Calu3 (cell line): Measurements from ENCODE around the gene PTPRE. TPM values are rescaled to one million over a fixed set of nuclear protein-coding genes. Genes with fewer than 3 reads are reported as not detected.

ENCODE experiments used
- BruUV-seq: library from RNA; stranded (reverse); fragments of 400-500 nt; replicated peaks from 2 replicates; lab custom pipeline; 2021; lab: Mats Ljungman, UMichigan
- CTCF ChIA-PET: fragments of 300-600 bp; sonication (Branson Sonifier 250); formaldehyde crosslinking; loops from one replicate; lab custom pipeline; 2022; ENCODE audit warnings: antibody characterized with exemption; lab: Charles Lee
- DNase-seq: peaks from one replicate; pipeline ENCODE4 v3.0.0; 2022
- H3K27ac Mint-ChIP-seq: one replicate; pipeline ENCODE4 v1.8.0; 2022; ENCODE audit warnings: mixed read lengths; ENCODE audit not compliant: unreplicated experiment
- H3K27me3 Mint-ChIP-seq: one replicate; pipeline ENCODE4 v1.8.0; 2022; ENCODE audit warnings: mixed read lengths; ENCODE audit not compliant: unreplicated experiment
- H3K36me3 Mint-ChIP-seq: one replicate; pipeline ENCODE4 v1.8.0; 2022; ENCODE audit warnings: mild to moderate bottlenecking, moderate library complexity, mixed read lengths; ENCODE audit not compliant: insufficient read depth, unreplicated experiment
- H3K4me1 Mint-ChIP-seq: one replicate; pipeline ENCODE4 v1.8.0; 2022; ENCODE audit warnings: mild to moderate bottlenecking, low read depth, mixed read lengths; ENCODE audit not compliant: unreplicated experiment
- H3K4me3 Mint-ChIP-seq: one replicate; pipeline ENCODE4 v1.8.0; 2022; ENCODE audit warnings: mild to moderate bottlenecking, low read depth, moderate library complexity, mixed read lengths; ENCODE audit not compliant: unreplicated experiment
- H3K9me3 Mint-ChIP-seq: one replicate; pipeline ENCODE4 v1.8.0; 2022; ENCODE audit warnings: low read depth, mixed read lengths; ENCODE audit not compliant: unreplicated experiment
- CTCF ChIP-seq: fragments of 200-600 bp; IDR thresholded peaks from one replicate; pipeline ENCODE4 v1.8.0; 2022; ENCODE audit warnings: antibody characterized with exemption; ENCODE audit not compliant: unreplicated experiment
- intact Hi-C: fragments of 100-400 bp; cut with micrococcal nuclease; formaldehyde crosslinking; loops from one replicate; pipeline ENCODE4 v1.10.0; 2022; ENCODE audit not compliant: unreplicated experiment
- total RNA-seq: library from RNA; stranded (reverse); gene quantifications from 2 replicates; pipeline ENCODE4 v1.2.3, GENCODE V29; 2022

Gene PTPRE
- total RNA-seq, 1 experiment from 2014 or later: 7.6 TPM

GRCh38 chr10:128058750-128059134 is 151.8 kb downstream of the PTPRE start:
- TF ChIP-seq CTCF: no peak
- no peaks in the 10 kb centered on the region for H3K9me3 Mint-ChIP-seq
- no TSS peak for BruUV-seq
- H3K27me3 Mint-ChIP-seq: no peaks in the 10 kb centered on the region
- intact Hi-C loops: no loop called here
- no peak for DNase-seq
- no peaks in the 10 kb centered on the region for H3K4me1 Mint-ChIP-seq
- H3K27ac Mint-ChIP-seq: no peak overlapping the region
- no peak overlapping the region for H3K4me3 Mint-ChIP-seq
- peaks cover 4% of the 10 kb centered on the region for H3K36me3 Mint-ChIP-seq
- CTCF ChIA-PET: no interaction called here

GRCh38 chr10:128059266-128059981 is 152.5 kb downstream of the PTPRE start:
- DNase-seq: no peak
- CTCF ChIA-PET: no interaction called here
- Mint-ChIP-seq H3K36me3 (peaks cover 4% of the 10 kb centered on the region), H3K27me3 (no peaks in the 10 kb centered on the region), H3K4me1 (no peaks in the 10 kb centered on the region), H3K27ac (no peak overlapping the region), H3K4me3 (no peak overlapping the region), H3K9me3 (no peaks in the 10 kb centered on the region)
- intact Hi-C loops: no loop called here
- BruUV-seq: no TSS peak
- TF ChIP-seq CTCF: no peak

GRCh38 chr10:128059982-128060293 is 153.0 kb downstream of the PTPRE start:
- DNase-seq: no peak
- TF ChIP-seq CTCF: no peak
- Mint-ChIP-seq H3K4me1 (no peaks in the 10 kb centered on the region), H3K4me3 (no peak overlapping the region), H3K27me3 (no peaks in the 10 kb centered on the region), H3K9me3 (no peaks in the 10 kb centered on the region), H3K27ac (no peak overlapping the region), H3K36me3 (peaks cover 4% of the 10 kb centered on the region)
- intact Hi-C loops: loop anchor here (10.0 kb wide), 1 partner anchor 45 kb away; no protein-coding TSS in a partner anchor
- CTCF ChIA-PET: no interaction called here
- no TSS peak for BruUV-seq

- no peak for TF ChIP-seq CTCF
- BruUV-seq: no TSS peak
- CTCF ChIA-PET: no interaction called here
- H3K36me3 Mint-ChIP-seq: peaks cover 4% of the 10 kb centered on the region
- H3K27ac Mint-ChIP-seq: no peak overlapping the region
- intact Hi-C loops: loop anchor here (10.0 kb wide), 1 partner anchor 46 kb away; no protein-coding TSS in a partner anchor
- H3K9me3 Mint-ChIP-seq: no peaks in the 10 kb centered on the region
- no peaks in the 10 kb centered on the region for H3K4me1 Mint-ChIP-seq
- no peaks in the 10 kb centered on the region for H3K27me3 Mint-ChIP-seq
- DNase-seq: no peak
- H3K4me3 Mint-ChIP-seq: no peak overlapping the region
Measured at GRCh38 chr10:128060341-128061250, 153.7 kb downstream of the PTPRE start.
